ENCODE data around the gene PEMT. TPM values are rescaled to one million over a fixed set of nuclear protein-coding genes. Genes with fewer than 3 reads are reported as not detected.

PEMT gene
- total RNA-seq, 2 donors from 2014 or later = 38.3 to 52.7 TPM

GRCh38 chr17:17527534-17527933, 64.0 kb downstream of the PEMT start:
- Histone ChIP-seq H3K27me3 (ENCODE audit: control insufficient read depth, insufficient read depth, low read length, poor library complexity, severe bottlenecking) (no peaks in the 10 kb centered on the region), H3K36me3 (ENCODE audit: control insufficient read depth, insufficient read depth, low read length) (no peaks in the 10 kb centered on the region), H3K27ac (ENCODE audit: low read depth, low read length) (no peak overlapping the region), H3K4me1 (ENCODE audit: control insufficient read depth, insufficient read depth, low read length) (peaks cover 10% of the 10 kb centered on the region), H3K4me3 (ENCODE audit: low read length) (no peak overlapping the region), H3K9ac (ENCODE audit: extremely low read depth, low read length, poor library complexity, severe bottlenecking) (no peak overlapping the region), H3K9me3 (ENCODE audit: control insufficient read depth, low read length) (no peaks in the 10 kb centered on the region)
- DNase-seq = no peak
- no peaks in the 10 kb centered on the region for H3K27me3 Mint-ChIP-seq (ENCODE audit: insufficient read depth)
- 94 to 95% methylated on average over 8 to 11 of the region's 11 CpGs for WGBS, 2 experiments (ENCODE audit: insufficient coverage in 1 of 2, insufficient read length in 1 of 2)
- H3K9me3 Mint-ChIP-seq = peaks cover 7% of the 10 kb centered on the region
- H3K4me3 Mint-ChIP-seq = no peak overlapping the region
- H3K4me1 Mint-ChIP-seq = peaks cover 11% of the 10 kb centered on the region
- no peak for TF ChIP-seq CTCF (conservative IDR thresholded peaks at IDR 0.05)
- no peak overlapping the region for H3K27ac Mint-ChIP-seq
- peaks cover 5% of the 10 kb centered on the region for H3K36me3 Mint-ChIP-seq (ENCODE audit: low read depth)

DNA sequence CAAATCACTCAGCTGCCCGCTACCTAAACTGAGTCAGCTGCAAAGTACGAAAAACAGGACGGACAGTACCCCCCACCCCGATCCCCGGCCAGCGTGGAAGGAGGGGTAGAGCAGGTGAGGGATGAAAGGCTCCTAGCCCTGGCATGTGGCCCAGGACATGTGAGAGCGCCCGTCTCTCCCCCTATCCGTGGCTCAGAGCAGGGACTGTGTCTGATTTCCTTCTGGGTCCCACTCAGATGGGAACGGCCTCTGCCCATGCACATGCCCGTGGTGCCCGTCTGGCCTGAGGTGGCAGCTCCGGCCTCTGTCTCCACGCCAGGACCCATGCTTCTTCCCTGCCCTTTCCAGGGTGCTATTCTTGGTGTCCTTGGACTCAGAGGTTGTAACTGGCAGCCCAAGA, 65.1 kb downstream of the PEMT start:
- Mint-ChIP-seq H3K4me3 (no peak overlapping the region), H3K4me1 (peaks cover 17% of the 10 kb centered on the region), H3K27me3 (ENCODE audit: insufficient read depth) (no peaks in the 10 kb centered on the region), H3K9me3 (peaks cover 7% of the 10 kb centered on the region), H3K36me3 (ENCODE audit: low read depth) (peaks cover 5% of the 10 kb centered on the region), H3K27ac (peak overlapping the region; percentile 52)
- Histone ChIP-seq H3K4me1 (ENCODE audit: control insufficient read depth, insufficient read depth, low read length) (peaks cover 13% of the 10 kb centered on the region), H3K4me3 (ENCODE audit: low read length) (no peak overlapping the region), H3K27me3 (ENCODE audit: control insufficient read depth, insufficient read depth, low read length, poor library complexity, severe bottlenecking) (no peaks in the 10 kb centered on the region), H3K9me3 (ENCODE audit: control insufficient read depth, low read length) (no peaks in the 10 kb centered on the region), H3K27ac (ENCODE audit: low read depth, low read length) (no peak overlapping the region), H3K36me3 (ENCODE audit: control insufficient read depth, insufficient read depth, low read length) (no peaks in the 10 kb centered on the region), H3K9ac (ENCODE audit: extremely low read depth, low read length, poor library complexity, severe bottlenecking) (no peak overlapping the region)
- WGBS, 2 experiments (ENCODE audit: insufficient coverage in 1 of 2, insufficient read length in 1 of 2) = 85 to 89% methylated on average over 14 of the region's 14 CpGs
- no peak for TF ChIP-seq CTCF (conservative IDR thresholded peaks at IDR 0.05)
- DNase-seq = no peak

GRCh38 chr17:17525956-17526355, 65.6 kb downstream of the PEMT start:
- no peak overlapping the region for H3K4me3 ChIP-seq (ENCODE audit: low read length)
- peaks cover 7% of the 10 kb centered on the region for H3K9me3 Mint-ChIP-seq
- no peak overlapping the region for H3K27ac Mint-ChIP-seq

More at GRCh38 chr17:17525956-17526355, 65.6 kb downstream of the PEMT start:
- peaks cover 5% of the 10 kb centered on the region for H3K36me3 Mint-ChIP-seq (ENCODE audit: low read depth)
- Histone ChIP-seq H3K36me3 (ENCODE audit: control insufficient read depth, insufficient read depth, low read length) (no peaks in the 10 kb centered on the region), H3K9me3 (ENCODE audit: control insufficient read depth, low read length) (no peaks in the 10 kb centered on the region), H3K27ac (ENCODE audit: low read depth, low read length) (no peak overlapping the region), H3K27me3 (ENCODE audit: control insufficient read depth, insufficient read depth, low read length, poor library complexity, severe bottlenecking) (no peaks in the 10 kb centered on the region), H3K4me1 (ENCODE audit: control insufficient read depth, insufficient read depth, low read length) (peaks cover 13% of the 10 kb centered on the region), H3K9ac (ENCODE audit: extremely low read depth, low read length, poor library complexity, severe bottlenecking) (no peak overlapping the region)
- no peak for TF ChIP-seq CTCF (conservative IDR thresholded peaks at IDR 0.05)
- H3K4me1 Mint-ChIP-seq = peaks cover 17% of the 10 kb centered on the region
- WGBS, 2 experiments (ENCODE audit: insufficient coverage in 1 of 2, insufficient read length in 1 of 2) = 93 to 94% methylated on average over 5 to 6 of the region's 6 CpGs
- DNase-seq = no peak
- H3K4me3 Mint-ChIP-seq = no peak overlapping the region
- H3K27me3 Mint-ChIP-seq (ENCODE audit: insufficient read depth) = no peaks in the 10 kb centered on the region
